Right forelimb (tissue), 1 donor: ENCODE results near the gene IQGAP3.
A peak's percentile ranks its signal among the peaks of the same experiment; 100 is the strongest.

ENCODE experiments used
- DNase-seq: peaks from one replicate; pipeline ENCODE4 v3.0.0-alpha.2; 2018

IQGAP3 gene

GRCh38 chr1:156495401-156496140 is 76.8 kb downstream of the IQGAP3 start:
- DNase-seq, result no peak

GRCh38 chr1:156494309-156494895 is 78.0 kb downstream of the IQGAP3 start:
- no peak for DNase-seq

GRCh38 chr1:156493742-156494141 is 78.6 kb downstream of the IQGAP3 start:
- DNase-seq, result no peak

- no peak for DNase-seq
Measured at GRCh38 chr1:156493154-156493631, 79.2 kb downstream of the IQGAP3 start.

- no peak for DNase-seq
Measured at GRCh38 chr1:156492591-156493080, 79.7 kb downstream of the IQGAP3 start.

- no peak for DNase-seq
Measured at GRCh38 chr1:156492013-156492590, 80.3 kb downstream of the IQGAP3 start.

GRCh38 chr1:156491151-156491949 is 81.0 kb downstream of the IQGAP3 start:
- DNase-seq, result no peak

- DNase-seq, result peak; percentile 72
Measured at GRCh38 chr1:156490401-156491032, 81.8 kb downstream of the IQGAP3 start.

- no peak for DNase-seq
Measured at GRCh38 chr1:156489935-156490293, 82.5 kb downstream of the IQGAP3 start.

GRCh38 chr1:156489166-156489934 is 83.0 kb downstream of the IQGAP3 start:
- DNase-seq, result peak; percentile 70

GRCh38 chr1:156488566-156489165 is 83.7 kb downstream of the IQGAP3 start:
- no peak for DNase-seq

GRCh38 chr1:156487862-156488261 is 84.5 kb downstream of the IQGAP3 start:
- DNase-seq, result no peak

- DNase-seq, result no peak
Measured at GRCh38 chr1:156486421-156487344, 85.7 kb downstream of the IQGAP3 start.

GRCh38 chr1:156485984-156486383 is 86.4 kb downstream of the IQGAP3 start:
- no peak for DNase-seq

- no peak for DNase-seq
Measured at GRCh38 chr1:156484480-156485058, 87.8 kb downstream of the IQGAP3 start.

GRCh38 chr1:156483397-156483796 is 89.0 kb downstream of the IQGAP3 start:
- no peak for DNase-seq

GRCh38 chr1:156482276-156482675 is 90.1 kb downstream of the IQGAP3 start:
- no peak for DNase-seq

- no peak for DNase-seq
Measured at GRCh38 chr1:156481527-156481926, 90.8 kb downstream of the IQGAP3 start.

GRCh38 chr1:156480411-156481192 is 91.8 kb downstream of the IQGAP3 start:
- no peak for DNase-seq
